Activated CD4-positive, alpha-beta T cell treated with anti-CD3 and anti-CD28 coated beads, Interleukin-2, Interleukin-4, amounts not matched to agents 100 ng/mL and 50 ng/mL, durations not matched to agents 16 hours and 8 hours (primary cell): ENCODE measurements around the gene FAM83G.
A peak's percentile ranks its signal among the peaks of the same experiment; 100 is the strongest.
"Not testable (repeated sequence)": the region's sequence is repeated elsewhere in the genome, so short reads cannot be mapped to it uniquely, and the experiment has no call there.

Source experiments
- DNase-seq: peaks from one replicate; pipeline ENCODE4 v3.0.0-alpha.2; 2020; ENCODE audit warnings: low spot score

FAM83G gene, protein sequence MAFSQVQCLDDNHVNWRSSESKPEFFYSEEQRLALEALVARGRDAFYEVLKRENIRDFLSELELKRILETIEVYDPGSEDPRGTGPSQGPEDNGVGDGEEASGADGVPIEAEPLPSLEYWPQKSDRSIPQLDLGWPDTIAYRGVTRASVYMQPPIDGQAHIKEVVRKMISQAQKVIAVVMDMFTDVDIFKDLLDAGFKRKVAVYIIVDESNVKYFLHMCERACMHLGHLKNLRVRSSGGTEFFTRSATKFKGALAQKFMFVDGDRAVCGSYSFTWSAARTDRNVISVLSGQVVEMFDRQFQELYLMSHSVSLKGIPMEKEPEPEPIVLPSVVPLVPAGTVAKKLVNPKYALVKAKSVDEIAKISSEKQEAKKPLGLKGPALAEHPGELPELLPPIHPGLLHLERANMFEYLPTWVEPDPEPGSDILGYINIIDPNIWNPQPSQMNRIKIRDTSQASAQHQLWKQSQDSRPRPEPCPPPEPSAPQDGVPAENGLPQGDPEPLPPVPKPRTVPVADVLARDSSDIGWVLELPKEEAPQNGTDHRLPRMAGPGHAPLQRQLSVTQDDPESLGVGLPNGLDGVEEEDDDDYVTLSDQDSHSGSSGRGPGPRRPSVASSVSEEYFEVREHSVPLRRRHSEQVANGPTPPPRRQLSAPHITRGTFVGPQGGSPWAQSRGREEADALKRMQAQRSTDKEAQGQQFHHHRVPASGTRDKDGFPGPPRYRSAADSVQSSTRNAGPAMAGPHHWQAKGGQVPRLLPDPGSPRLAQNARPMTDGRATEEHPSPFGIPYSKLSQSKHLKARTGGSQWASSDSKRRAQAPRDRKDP

DNA sequence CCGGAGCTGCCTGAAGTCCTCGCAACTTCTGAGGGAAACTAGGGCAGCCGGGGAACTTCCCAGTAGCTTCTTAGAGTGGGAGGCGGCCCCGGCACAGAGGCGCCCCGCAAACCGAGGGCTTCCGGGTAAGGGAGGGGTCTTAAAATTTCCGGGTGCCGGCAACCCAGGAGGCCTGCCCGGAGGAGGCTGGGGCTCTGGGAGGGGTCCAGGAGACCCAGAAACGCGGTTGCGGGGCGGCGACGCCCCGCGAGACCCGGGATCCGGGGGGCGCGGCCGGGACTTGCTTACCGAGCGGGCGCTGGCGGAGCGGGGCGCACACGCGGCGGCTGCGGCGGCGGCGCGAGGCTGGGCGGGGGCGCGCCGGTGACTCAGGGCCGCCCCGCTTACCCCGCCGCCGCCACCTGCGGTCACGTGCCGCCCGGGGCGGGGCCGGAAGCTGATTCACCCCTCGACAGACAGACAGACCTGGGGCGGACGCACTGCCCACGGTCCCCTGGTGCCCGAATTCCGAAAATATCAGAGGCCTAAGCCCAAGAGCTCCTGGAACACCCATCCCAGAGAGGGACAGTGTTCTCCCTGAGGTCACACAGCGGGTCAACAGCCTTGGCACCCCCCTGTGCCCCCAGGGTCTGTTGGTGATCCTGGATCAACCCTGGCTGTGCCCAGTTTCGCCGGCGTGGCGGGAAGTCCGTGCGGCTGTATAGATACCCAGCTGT lies at the start of gene FAM83G:
Gene FAM83G, minus strand, starts transcription at position 344 of the 716 bp plus-strand sequence. CDS start 723 bp downstream, outside the sequence.
- DNase-seq, result peak; percentile 83

DNA sequence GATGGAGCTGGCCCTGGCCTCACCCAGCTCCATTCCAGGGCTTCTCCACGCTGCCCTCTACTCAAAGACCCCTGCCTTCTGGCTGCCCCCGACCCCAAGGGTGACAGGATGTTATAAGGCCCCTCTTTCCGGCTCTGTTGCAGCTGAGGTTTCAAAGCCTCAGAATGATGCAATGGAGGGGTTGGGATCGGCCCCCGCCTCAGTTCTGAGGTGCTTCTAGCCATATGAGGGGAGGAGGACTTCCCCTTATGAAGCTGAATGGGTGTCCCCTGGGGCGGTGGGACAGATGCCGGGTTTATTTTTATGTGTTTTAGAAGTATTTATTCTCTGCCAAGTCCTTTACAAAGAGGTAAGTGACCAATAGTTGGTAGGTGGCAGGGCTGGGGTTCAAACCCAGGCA lies 44.3 kb upstream of the FAM83G start:
- not testable (repeated sequence) for DNase-seq

DNA sequence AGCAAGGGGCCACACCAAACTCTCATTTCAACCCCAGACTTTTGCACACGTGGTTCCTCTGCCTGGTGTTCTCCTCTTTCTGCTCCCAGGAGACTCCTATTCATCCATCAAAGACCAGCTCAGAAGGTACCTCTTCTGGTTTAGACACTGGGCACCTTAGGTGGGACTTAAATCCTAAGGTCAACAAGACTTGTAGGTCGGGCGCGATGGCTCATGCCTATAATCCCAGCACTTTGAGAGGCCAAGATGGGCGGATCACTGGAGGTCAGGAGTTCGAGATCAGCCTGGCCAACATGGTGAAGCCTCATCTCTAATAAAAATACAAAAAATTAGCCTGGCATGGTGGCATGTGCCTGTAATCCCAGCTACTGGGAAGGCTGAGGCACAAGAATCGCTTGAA lies 42.9 kb upstream of the FAM83G start:
- DNase-seq, result not testable (repeated sequence)

DNA sequence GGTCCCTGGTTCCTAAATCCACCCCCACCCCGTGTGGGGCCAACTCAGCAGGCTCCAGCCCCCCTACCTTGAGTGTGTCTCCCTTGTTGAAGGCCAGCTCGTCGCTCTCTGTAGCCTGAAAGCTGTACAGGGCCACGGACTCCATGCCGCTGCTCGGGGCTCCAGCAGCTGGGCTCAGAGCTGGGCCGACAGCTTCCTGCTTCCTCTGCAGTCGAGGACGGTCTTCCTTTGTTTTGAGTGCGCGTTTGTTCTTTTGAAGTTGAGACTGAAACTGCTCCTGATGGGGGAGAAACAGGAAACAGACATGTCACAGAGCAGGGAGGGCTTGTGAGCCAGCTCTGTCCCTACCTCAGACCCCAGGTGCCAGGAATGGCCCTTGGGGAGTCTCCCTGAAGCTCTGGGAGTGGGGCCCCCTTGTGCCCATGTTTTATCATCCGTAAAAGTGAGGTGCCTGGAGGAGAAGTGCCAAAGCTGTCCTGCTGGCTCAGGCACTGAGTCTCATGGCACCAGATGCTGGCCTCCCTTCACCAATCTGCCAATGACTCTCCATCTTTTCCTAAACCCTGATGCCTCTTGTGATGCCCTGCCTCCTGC lies 42.3 kb upstream of the FAM83G start, which contains the start of gene GRAP:
Gene GRAP, minus strand, starts transcription at position 176 of the 594 bp plus-strand sequence. Its CDS starts 31 bp downstream, at position 145.
- DNase-seq, result not testable (repeated sequence)

DNA sequence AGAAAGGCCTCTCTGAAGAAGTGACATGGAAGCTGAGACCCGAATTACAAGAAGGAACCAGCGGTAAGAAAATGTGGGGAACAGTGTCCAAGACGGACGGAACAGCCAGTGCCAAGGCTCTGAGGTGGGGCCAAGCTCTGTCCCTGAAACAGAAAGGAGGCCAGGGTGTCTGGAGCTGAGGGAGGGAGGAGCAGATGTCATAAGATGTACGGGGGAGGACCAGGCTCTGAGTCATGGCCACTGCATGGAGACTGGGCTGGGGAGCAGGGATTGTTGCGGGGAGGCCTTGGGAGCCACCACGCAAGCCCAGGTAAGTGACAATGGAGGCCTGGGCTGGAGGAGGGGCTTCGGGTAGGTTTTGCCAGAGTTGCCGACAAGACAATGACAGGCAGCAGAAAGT lies 40.1 kb upstream of the FAM83G start:
- DNase-seq, result not testable (repeated sequence)

DNA sequence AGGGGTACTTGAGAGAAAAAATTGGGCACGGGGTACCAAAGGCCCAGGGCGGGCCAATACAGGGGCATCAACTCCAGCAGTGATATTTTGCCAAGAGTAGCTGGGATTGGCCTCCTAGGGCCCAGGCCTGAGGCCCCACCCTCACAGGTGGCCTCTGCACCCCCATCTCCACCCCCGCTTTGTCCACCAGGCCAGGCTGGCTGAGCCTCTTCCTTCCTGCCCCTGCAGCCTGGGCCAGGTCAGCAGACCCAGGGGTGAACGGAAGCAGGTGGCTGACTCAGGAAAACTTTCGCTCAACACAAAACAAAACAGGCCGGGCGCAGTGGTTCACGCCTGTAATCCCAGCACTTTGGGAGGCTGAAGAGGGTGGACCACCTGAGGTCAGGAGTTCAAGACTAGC lies 38.5 kb upstream of the FAM83G start:
- not testable (repeated sequence) for DNase-seq

DNA sequence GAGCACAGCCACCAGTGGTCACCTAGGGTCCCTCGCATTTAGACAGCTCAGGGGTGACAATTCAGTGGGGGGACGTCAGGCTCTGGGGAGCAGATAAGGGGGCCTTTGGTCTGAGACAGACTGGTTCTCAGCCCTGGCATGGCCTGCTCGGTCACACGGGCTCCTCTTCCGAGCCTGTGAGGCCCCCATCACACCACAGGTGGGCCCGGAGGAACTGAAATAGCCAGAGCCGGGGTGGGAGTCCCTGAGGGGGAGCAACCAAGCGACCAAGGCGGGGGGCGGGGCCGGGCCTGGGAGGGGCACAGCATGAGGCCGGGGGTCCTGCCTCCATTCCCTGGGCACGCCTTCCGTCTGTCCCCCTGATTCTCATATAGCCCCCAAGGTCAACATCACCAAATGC lies 37.8 kb upstream of the FAM83G start:
- not testable (repeated sequence) for DNase-seq

DNA sequence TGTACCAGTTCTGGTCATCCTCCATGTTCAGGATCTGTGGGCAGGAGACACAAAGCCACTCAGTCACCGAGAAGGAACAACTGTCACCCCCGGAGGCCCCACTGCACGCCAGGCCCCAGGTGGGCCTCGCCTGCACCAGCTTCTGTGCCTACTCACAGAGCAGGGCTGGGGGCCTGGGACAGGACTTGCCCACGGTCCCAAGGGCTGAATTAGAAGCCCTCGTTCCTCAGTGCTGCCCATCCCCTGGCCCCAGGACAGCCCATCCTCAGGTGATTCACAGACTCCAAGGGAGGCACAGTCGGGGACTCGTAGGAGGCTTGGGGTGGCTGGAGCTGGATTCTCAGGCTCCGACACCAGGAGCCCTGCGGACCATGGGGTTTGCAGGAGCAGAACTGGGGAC lies 37.3 kb upstream of the FAM83G start:
- DNase-seq, result not testable (repeated sequence)

DNA sequence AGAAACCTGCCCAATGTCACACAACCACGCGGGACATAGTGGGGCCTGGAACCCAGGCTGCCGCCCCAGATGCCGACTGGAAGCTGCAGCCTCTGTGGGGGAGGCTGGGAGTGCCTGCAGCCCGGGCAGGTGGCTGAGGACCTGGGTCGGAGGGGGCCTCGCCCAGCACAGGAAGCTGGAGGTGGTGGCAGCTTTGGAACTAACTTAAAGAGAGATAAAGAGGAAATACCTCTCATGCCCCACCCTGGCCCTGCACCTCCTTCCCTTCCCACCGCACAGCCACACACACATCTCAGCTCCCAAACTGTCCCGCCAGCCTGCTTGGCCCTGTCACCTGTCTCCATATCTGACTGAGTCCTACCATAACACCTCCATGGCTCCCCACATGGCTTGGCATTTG lies 35.8 kb upstream of the FAM83G start:
- DNase-seq, result not testable (repeated sequence)

DNA sequence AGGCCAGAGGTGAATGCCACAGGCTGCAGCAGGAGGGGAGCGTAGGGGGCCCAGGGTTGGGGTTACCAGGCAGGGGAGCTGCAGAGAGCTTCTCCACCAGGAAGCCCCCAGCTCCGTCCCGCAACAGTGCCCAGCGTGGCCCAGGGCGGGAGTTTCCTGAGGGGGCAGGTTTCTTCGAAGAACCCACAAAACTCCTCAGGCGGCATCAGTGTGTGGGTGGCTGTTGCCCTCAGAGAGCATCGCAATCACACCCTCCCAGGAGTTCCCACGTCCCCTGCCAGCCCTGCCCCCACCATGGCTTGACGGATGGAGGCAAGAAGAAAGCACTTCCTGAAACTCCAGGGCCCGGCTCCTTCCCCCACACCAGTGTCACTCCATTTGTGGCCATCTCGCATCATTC lies 34.2 kb upstream of the FAM83G start:
- not testable (repeated sequence) for DNase-seq

DNA sequence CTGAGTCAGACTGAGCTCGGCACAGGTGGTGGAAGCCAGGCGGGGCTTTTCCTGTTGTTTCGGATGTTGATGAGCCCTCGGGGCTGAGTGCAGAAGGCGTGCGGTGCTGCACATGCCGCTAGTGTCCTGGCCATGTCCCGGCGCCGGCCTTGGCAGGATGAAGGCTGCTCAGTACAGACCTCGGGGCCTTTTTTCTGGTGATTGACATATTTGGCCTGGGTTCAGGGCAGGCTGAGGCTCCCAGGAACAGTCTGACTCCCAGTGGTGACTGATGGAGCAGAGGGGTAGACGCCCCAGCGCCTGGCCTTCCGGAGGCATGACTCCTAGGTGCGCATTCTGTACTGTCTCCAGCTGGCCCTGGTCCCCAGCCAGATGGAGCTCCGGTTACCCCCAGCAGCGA lies 33.4 kb upstream of the FAM83G start:
- DNase-seq, result not testable (repeated sequence)

DNA sequence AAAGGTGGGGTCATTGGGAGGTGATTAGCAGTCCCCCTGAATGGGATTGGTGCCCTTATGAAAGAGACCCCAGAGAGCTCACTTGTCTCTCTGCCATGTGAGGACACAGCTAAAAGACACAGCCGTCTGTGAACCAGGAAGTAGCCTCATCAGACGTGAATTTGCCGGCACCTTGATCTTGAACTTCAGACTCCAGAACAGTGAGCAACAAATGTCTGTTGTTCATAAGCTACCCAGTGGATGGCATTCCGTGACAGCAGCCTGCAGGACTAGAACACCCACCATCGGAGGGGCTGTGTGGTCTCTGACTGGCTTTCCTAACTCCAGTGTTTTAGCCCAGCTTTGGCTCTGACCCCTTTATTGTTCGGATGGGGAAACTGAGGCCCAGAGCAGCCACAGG lies 33.0 kb upstream of the FAM83G start:
- not testable (repeated sequence) for DNase-seq

DNA sequence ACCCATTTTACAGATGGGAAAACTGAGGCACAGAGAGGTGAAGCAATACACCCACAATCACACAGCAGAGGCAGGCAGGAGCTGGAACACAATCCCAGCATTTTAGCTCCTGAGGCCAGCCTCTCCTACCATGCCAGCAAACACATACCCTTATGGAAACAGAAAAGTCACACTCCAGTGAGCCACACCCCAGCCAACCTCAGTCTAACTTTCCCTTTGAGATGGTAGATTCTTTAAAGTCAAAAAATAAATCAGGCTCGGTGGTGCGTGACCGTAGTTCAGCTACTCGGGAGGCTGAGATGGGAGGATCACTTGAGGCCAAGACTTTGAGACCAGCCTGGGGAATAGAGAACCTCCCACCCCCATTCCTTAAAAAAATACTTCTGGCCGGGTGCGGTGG lies 31.6 kb upstream of the FAM83G start:
- DNase-seq, result not testable (repeated sequence)

DNA sequence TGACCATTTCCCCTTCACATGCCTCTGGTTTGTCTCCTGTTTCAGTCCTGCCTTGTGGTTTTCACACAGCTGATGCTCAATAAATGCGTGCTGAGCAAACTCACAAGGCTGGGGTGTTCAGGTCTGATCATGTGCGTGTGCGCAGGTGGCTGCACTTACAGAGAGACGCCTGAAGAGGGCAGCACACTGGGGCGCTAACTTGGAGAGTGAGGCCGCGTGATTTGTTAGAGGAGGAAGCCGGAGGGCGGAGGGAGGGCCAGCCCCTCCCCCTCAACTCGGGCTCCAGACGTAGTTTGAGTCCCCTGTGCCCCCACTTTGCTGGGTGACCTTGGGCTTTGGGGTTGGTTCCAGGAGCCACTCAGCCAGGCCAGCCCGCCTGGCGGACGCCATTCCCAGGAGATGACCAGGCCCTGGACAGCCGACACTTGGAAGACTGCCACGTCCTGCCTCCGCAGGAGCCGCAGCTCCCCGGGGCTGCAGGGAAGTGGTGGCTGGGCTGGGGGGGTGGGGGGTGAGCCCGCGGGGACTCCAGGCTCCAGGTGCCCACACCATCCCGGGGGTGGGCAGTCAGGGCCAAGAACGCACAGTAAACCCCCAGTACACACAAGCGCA lies 27.9 kb upstream of the FAM83G start:
- DNase-seq, result not testable (repeated sequence)

DNA sequence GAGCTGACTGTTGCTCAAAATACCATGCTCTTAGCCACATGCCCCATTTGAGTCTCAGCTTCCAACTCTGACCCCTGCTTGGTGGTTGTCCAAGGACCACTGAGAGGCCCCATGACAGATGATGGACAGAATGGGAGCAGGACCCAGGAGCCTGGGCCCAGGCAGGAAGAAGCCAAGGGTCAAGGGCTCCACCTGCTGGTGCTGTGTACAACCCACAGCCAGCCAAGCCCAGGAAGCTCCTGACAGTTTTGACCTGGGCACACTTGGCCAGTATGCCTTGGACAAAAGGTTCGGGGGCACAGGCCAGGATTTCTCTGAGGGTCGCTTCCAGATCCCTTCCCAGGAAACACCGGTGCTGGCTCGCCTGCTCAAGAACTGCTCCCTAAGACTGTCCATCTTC lies 27.2 kb upstream of the FAM83G start:
- DNase-seq, result peak; percentile 58

DNA sequence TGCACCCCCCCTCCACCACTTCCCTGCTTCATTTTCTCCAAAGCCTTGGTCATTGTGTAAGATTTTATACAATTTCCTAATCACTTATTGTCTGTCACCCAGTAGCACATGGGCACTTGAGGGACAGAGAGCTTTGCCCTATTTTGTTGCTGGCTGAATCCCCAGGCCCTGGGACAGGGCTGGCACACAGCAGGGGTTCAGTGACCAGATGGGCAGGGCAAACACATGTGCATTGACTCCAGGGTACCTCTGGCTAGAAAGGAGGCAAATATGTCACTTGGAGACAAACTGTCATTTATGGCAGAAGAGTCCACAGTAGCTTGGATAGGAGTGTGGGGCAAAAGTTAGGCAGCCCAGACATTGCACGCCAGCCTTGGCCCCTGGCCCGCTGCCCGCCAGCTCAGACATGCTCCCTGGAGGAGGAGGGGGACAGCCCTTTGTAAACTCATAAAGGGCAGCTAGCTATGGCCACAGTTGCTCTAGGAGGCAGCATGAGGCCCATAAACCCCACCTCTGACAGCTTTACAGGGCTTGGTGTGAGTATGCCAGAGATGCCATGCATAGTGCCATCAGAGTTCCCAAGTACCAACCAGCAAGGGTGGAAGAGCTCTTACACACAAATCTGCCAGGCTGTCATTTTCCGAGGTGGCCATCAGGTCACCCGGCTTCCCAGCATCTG lies 26.3 kb upstream of the FAM83G start:
- not testable (repeated sequence) for DNase-seq

DNA sequence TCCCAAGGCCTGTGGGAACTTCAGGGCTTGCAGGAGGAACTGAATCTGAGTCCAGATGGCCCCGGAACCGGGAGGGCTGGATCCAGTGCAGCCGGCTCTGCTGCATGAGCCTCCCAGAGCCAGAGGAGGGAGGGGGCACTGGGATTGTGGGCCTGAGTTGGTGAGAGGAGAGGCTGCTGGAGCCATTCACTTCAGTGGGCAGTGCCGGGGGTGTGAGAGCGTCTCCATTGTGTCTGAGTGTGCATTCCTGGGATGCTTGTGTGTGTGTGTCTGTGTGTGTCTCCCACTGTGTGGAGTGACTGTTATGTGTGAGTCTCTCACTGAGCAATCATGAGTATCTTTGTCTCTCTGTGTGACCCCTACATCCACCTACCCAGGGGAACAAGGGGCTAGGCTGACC lies 25.2 kb upstream of the FAM83G start:
- DNase-seq, result not testable (repeated sequence)

DNA sequence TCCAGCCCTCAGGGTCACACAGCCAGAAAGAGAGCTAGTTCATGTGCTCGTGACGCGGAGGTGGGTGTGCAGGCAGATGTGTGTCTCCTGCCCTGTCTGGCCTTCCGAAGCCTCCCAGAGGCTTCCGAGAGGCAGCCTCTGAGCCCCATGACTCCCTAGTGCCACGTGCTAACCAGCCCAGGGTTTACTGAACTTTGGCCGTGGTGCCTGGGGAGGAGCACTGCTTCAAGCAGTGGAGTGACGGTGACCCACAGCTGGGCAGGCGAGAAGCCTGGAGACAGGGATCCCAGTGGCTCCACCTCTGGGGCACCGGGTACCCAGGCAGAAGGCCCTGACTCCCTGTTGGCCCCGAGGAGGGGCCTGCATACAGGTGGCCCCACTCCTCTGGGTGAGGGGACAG lies 24.1 kb upstream of the FAM83G start:
- not testable (repeated sequence) for DNase-seq

DNA sequence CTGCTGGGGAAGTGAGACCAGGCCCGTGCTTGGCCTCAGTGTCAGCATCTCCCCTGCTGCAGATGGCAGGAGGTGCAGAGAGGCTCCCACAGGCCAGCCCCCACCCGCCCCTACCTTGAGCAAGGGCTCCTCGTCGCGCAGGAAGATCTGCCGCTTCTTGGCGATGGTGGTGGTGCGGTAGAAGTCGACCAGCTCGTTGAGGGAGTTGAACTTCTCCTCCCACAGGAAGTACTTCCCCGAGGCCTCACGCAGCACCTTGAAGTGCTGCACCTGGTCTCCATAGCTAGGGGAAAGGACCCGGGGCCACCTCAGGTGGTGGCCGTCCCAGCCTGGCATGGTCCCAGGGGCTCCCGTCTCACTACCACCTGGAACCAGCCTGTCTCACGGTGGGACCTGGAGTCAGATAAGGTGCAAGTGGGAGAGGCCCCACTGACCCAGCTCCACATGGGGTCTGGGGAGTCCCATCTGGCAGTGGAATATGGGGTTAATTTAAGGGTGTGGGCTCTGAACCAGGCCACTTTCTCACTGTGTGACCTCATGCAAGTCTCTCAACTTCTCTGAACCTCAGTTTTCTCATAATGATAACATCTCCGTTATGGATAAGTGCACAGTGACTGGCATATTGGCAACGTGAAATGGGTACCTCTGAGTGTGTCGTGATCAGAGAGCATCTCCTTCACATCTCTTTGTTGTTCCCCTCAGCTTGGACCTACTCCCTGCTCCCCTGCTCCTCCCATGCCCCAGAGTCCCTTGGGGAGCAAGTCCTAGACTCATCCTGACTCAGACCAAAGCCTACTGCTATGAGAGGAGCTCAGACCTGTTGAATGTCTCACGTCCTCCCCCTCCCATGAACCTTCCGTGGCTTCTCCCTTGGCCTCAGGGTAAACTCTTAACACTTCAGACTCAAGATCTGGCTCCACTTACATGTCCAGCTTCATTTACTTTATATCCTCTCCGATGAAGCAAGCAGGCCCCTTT lies 19.8 kb upstream of the FAM83G start:
- DNase-seq, result no peak
